ENCODE measurements around the gene GASK1A. TPM values are rescaled to one million over a fixed set of nuclear protein-coding genes. Genes with fewer than 3 reads are reported as not detected.
A peak's percentile ranks its signal among the peaks of the same experiment; 100 is the strongest.

The GASK1A gene
- total and polyA plus RNA-seq, 2 experiments from 2014 or later, result 2.6 to 11.1 TPM

DNA sequence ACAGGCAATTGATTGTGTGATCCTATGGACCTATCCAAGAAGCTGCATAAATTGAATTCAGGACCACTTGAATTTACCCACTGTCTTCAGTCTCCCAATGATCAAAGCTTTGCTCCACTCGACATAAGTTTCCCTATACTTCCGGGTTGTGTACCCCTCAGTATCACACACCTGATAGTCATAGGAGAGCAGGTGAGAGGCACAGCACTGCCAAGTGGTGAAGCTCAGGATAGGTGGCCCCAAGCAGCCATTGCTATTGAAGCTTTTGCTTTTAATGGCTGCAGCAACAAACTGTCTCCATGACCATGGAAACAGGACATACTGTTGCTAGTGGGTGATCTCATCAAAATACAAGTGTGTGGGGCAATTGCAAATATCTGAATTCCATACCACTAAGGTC, 27.7 kb downstream of the GASK1A start:
- Mint-ChIP-seq H3K4me1 (peaks cover 10% of the 10 kb centered on the region), H3K4me3 (no peak overlapping the region), H3K9me3 (no peaks in the 10 kb centered on the region), H3K27me3 (ENCODE audit: insufficient read depth, low read depth, poor library complexity) (no peaks in the 10 kb centered on the region), H3K27ac (no peak overlapping the region), H3K36me3 (ENCODE audit: low read depth) (no peaks in the 10 kb centered on the region; the same call in 2 of the 3 replicates)
- H2AFZ ChIP-seq, result no peak overlapping the region
- H3K27ac ChIP-seq (ENCODE audit: low read depth), result no peak overlapping the region
- TF ChIP-seq ZNF331 (CRISPR knock-in tag; IDR thresholded peaks at IDR 0.05; ENCODE audit: low read depth), result no peak
- TF ChIP-seq, protein P1, sequence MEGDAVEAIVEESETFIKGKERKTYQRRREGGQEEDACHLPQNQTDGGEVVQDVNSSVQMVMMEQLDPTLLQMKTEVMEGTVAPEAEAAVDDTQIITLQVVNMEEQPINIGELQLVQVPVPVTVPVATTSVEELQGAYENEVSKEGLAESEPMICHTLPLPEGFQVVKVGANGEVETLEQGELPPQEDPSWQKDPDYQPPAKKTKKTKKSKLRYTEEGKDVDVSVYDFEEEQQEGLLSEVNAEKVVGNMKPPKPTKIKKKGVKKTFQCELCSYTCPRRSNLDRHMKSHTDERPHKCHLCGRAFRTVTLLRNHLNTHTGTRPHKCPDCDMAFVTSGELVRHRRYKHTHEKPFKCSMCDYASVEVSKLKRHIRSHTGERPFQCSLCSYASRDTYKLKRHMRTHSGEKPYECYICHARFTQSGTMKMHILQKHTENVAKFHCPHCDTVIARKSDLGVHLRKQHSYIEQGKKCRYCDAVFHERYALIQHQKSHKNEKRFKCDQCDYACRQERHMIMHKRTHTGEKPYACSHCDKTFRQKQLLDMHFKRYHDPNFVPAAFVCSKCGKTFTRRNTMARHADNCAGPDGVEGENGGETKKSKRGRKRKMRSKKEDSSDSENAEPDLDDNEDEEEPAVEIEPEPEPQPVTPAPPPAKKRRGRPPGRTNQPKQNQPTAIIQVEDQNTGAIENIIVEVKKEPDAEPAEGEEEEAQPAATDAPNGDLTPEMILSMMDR (conservative IDR thresholded peaks at IDR 0.05; ENCODE audit: low read depth in 2 of 2), result peak in 1 of 2 experiments; percentile 16; a peak in 1 of 4 replicates
- no peaks in the 10 kb centered on the region for H3K27me3 ChIP-seq (ENCODE audit: insufficient read depth)
- H3K4me1 ChIP-seq (ENCODE audit: insufficient read depth), result 0 out of 2 replicates have a peak, but pooled peaks cover 3% of the 10 kb centered on the region
- peak; percentile 60 for ATAC-seq
- no peak overlapping the region for H3K4me3 ChIP-seq
- no peaks in the 10 kb centered on the region; the same call in 1 of the 2 replicates for H4K20me1 ChIP-seq (replicated peaks; ENCODE audit: insufficient read depth)
- peak; percentile 15 for DNase-seq (ENCODE audit: low spot score)
- H3K79me2 ChIP-seq (replicated peaks; ENCODE audit: insufficient read depth), result no peaks in the 10 kb centered on the region
- H3F3A ChIP-seq (replicated peaks; ENCODE audit: low read depth), result no peaks in the 10 kb centered on the region
- no peak overlapping the region for H3K4me2 ChIP-seq
- H3K9me2 ChIP-seq (ENCODE audit: insufficient read depth), result peaks cover 7% of the 10 kb centered on the region; the same call in 1 of the 2 replicates
- no peaks in the 10 kb centered on the region for H3K36me3 ChIP-seq (ENCODE audit: insufficient read depth)

DNA sequence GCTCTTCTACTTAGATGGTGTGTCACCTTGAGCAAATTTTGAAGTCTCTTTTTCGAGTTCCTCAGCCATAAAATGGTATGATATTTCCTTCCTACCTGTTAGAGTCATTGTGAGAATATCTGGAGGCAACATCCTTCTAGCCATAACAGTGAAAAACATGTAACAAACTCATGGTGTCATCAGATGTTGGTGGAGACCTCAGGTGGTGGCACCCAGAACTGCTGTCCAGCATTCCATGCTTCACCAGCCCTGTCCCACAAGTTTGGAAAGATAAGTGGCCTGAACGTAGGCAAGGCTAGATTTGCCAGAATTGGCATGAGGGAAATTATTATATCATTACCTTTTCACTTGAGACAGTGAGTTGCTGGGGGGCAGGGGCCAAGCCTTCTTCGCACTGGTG, 30.4 kb downstream of the GASK1A start:
- no peak for ATAC-seq
- H3K9me2 ChIP-seq (ENCODE audit: insufficient read depth), result peaks cover 7% of the 10 kb centered on the region; the same call in 1 of the 2 replicates
- H3K79me2 ChIP-seq (replicated peaks; ENCODE audit: insufficient read depth), result no peaks in the 10 kb centered on the region
- Mint-ChIP-seq H3K36me3 (ENCODE audit: low read depth) (no peaks in the 10 kb centered on the region; the same call in 2 of the 3 replicates), H3K27me3 (ENCODE audit: insufficient read depth, low read depth, poor library complexity) (no peaks in the 10 kb centered on the region), H3K9me3 (no peaks in the 10 kb centered on the region), H3K4me1 (peaks cover 4% of the 10 kb centered on the region), H3K4me3 (no peak overlapping the region), H3K27ac (no peak overlapping the region)
- H3K27ac ChIP-seq (ENCODE audit: low read depth), result no peak overlapping the region
- H3K4me2 ChIP-seq, result no peak overlapping the region
- no peaks in the 10 kb centered on the region for H3K4me1 ChIP-seq (ENCODE audit: insufficient read depth)
- H4K20me1 ChIP-seq (replicated peaks; ENCODE audit: insufficient read depth), result no peaks in the 10 kb centered on the region; the same call in 1 of the 2 replicates
- no peaks in the 10 kb centered on the region for H3F3A ChIP-seq (replicated peaks; ENCODE audit: low read depth)
- TF ChIP-seq, protein P1 (conservative IDR thresholded peaks at IDR 0.05; ENCODE audit: low read depth in 2 of 2), result peak; percentile 33 to 36; a peak in 3 of 4 replicates
- TF ChIP-seq, protein P2, sequence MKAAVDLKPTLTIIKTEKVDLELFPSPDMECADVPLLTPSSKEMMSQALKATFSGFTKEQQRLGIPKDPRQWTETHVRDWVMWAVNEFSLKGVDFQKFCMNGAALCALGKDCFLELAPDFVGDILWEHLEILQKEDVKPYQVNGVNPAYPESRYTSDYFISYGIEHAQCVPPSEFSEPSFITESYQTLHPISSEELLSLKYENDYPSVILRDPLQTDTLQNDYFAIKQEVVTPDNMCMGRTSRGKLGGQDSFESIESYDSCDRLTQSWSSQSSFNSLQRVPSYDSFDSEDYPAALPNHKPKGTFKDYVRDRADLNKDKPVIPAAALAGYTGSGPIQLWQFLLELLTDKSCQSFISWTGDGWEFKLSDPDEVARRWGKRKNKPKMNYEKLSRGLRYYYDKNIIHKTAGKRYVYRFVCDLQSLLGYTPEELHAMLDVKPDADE (IDR thresholded peaks at IDR 0.05), result no peak
- TF ChIP-seq NANOG (IDR thresholded peaks at IDR 0.05; ENCODE audit: borderline replicate concordance), result no peak
- H3K27me3 ChIP-seq (ENCODE audit: insufficient read depth), result no peaks in the 10 kb centered on the region
- no peaks in the 10 kb centered on the region for H3K36me3 ChIP-seq (ENCODE audit: insufficient read depth)
- H2AFZ ChIP-seq, result no peak overlapping the region
- DNase-seq (ENCODE audit: low spot score), result no peak
- no peak overlapping the region for H3K4me3 ChIP-seq

Measured in GM23338 (cell line).